GM12878 (cell line): ENCODE measurements around the gene STOML3. TPM values are rescaled to one million over a fixed set of nuclear protein-coding genes. Genes with fewer than 3 reads are reported as not detected.
A peak's percentile ranks its signal among the peaks of the same experiment; 100 is the strongest.

Source experiments
- ATAC-seq: fragments of 200-7000 bp; cut with Tn5 transposase; 3 replicates; pipeline ENCODE4 v1.9.1; 2020; ENCODE audit warnings: mild to moderate bottlenecking, moderate library complexity
- Bru-seq: library from RNA; stranded (reverse); fragments of 400-500 nt; gene quantifications from one replicate; lab custom pipeline; 2021; lab: Mats Ljungman, UMichigan
- BruChase-seq, 2 experiments: library from RNA; stranded (reverse); fragments of 400-500 nt; gene quantifications; one replicate each; lab custom pipeline; 2021; lab: Mats Ljungman, UMichigan
- BruUV-seq: library from RNA; stranded (reverse); fragments of 400-500 nt; replicated peaks from 2 replicates; lab custom pipeline; 2021; lab: Mats Ljungman, UMichigan
- CTCF ChIA-PET: fragments of 300-600 bp; sonication (Branson Sonifier 250); formaldehyde crosslinking; extraction: SDS; loops from one replicate; lab custom pipeline; 2021; ENCODE audit warnings: inconsistent platforms; lab: Yijun Ruan, JAX
- POLR2A ChIA-PET: fragments of 350-600 bp; formaldehyde crosslinking; extraction: SDS; loops from one replicate; lab custom pipeline; 2021; ENCODE audit warnings: inconsistent platforms; lab: Charles Lee
- RAD21 ChIA-PET: fragments of 300-600 bp; sonication (Branson Sonifier 250); formaldehyde crosslinking; loops from one replicate; lab custom pipeline; 2023; ENCODE audit warnings: antibody characterized with exemption; ENCODE audit not compliant: unreplicated experiment; lab: Charles Lee
- SMC1A ChIA-PET: fragments of 300-600 bp; sonication (Branson Sonifier 250); formaldehyde crosslinking; loops from one replicate; lab custom pipeline; 2023; ENCODE audit not compliant: unreplicated experiment, uncharacterized antibody; lab: Charles Lee
- DNase-seq: peaks from one replicate; pipeline ENCODE4 v3.0.0-alpha.2; 2011; ENCODE audit warnings: low read depth, low spot score
- FAIRE-seq: peaks from 3 replicates; lab custom pipeline; 2011; peaks lifted over from hg19 to GRCh38; lab: Jason Lieb, UNC
- H2AFZ ChIP-seq: 2 replicates; pipeline ENCODE4 v1.6.0; 2011; ENCODE audit warnings: low read depth, low read length, control low read depth; ENCODE audit not compliant: control insufficient read depth
- H3K27ac ChIP-seq: 2 replicates; pipeline ENCODE4 v1.5.1; 2011; ENCODE audit warnings: control low read depth; ENCODE audit not compliant: control insufficient read depth, insufficient read depth
- H3K27me3 ChIP-seq, 2 experiments: replicated peaks in 1 of 2; 2 replicates each; pipeline versions ENCODE4 v1.6.0 to v1.6.1; 2011; ENCODE audit warnings: low read length in 1 of 2; ENCODE audit not compliant: control insufficient read depth in 2 of 2, insufficient read depth in 2 of 2
- H3K36me3 ChIP-seq, 2 experiments: 2 replicates each; pipeline ENCODE4 v1.5.1; 2011; ENCODE audit warnings: low read length in 1 of 2; ENCODE audit not compliant: control insufficient read depth in 2 of 2, insufficient read depth in 2 of 2
- H3K4me1 ChIP-seq: 2 replicates; pipeline ENCODE4 v1.6.1; 2011; ENCODE audit warnings: mild to moderate bottlenecking, low read length, moderate library complexity, mixed read lengths; ENCODE audit not compliant: control insufficient read depth, insufficient read depth
- H3K4me2 ChIP-seq: 2 replicates; pipeline ENCODE4 v1.6.0; 2011; ENCODE audit warnings: control low read depth; ENCODE audit not compliant: control insufficient read depth, insufficient read depth
- H3K4me3 ChIP-seq: fragments of 200-600 bp; sonication (generic); 2 replicates; pipeline ENCODE4 v1.5.1; 2016
- H3K79me2 ChIP-seq: 2 replicates; pipeline ENCODE4 v1.6.0; 2011; ENCODE audit warnings: low read length; ENCODE audit not compliant: control insufficient read depth, insufficient read depth
- H3K9ac ChIP-seq: 2 replicates; pipeline ENCODE4 v1.8.0; 2011; ENCODE audit warnings: low read length, control low read depth, mixed read lengths; ENCODE audit not compliant: control insufficient read depth, insufficient read depth
- H3K9me3 ChIP-seq: replicated peaks from 3 replicates; pipeline ENCODE4 v1.5.1; 2011; ENCODE audit warnings: mild to moderate bottlenecking, low read length; ENCODE audit not compliant: control insufficient read depth, insufficient read depth
- H4K20me1 ChIP-seq: 2 replicates; pipeline ENCODE4 v1.6.0; 2011; ENCODE audit not compliant: control insufficient read depth, insufficient read depth
- BACH1 ChIP-seq: fragments of 450-650 bp; IDR thresholded peaks from 2 replicates; pipeline ENCODE4 v1.6.1; 2017; ENCODE audit warnings: mild to moderate bottlenecking, borderline replicate concordance
- CUX1 ChIP-seq: IDR thresholded peaks from 2 replicates; pipeline ENCODE4 v1.6.1; 2012; ENCODE audit warnings: improper control_type of control experiment, low read depth, low read length; ENCODE audit not compliant: insufficient replicate concordance
- MAX ChIP-seq: IDR thresholded peaks from 2 replicates; pipeline ENCODE4 v1.6.1; 2012; ENCODE audit warnings: low read depth, low read length, improper control_type of control experiment
- NFYA ChIP-seq: IDR thresholded peaks from 2 replicates; pipeline ENCODE4 v1.6.1; 2011; ENCODE audit warnings: low read depth, mild to moderate bottlenecking, low read length, improper control_type of control experiment, borderline replicate concordance
- RAD21 ChIP-seq: IDR thresholded peaks from 2 replicates; pipeline ENCODE4 v1.6.1; 2011; ENCODE audit warnings: mild to moderate bottlenecking, low read depth, low read length, moderate library complexity; ENCODE audit not compliant: insufficient read depth
- SMAD1 ChIP-seq: fragments of 450-650 bp; IDR thresholded peaks from 2 replicates; pipeline ENCODE4 v1.6.1; 2018; ENCODE audit warnings: mild to moderate bottlenecking, low read depth; ENCODE audit not compliant: partially characterized antibody
- in situ Hi-C: fragments of 300-500 bp; cut with MboI; formaldehyde crosslinking; loops from 9 replicates; pipeline ENCODE4 v1.14.3; 2018; ENCODE audit warnings: mixed read lengths
- intact Hi-C: fragments of 100-400 bp; cut with micrococcal nuclease; formaldehyde crosslinking; loops from one replicate; pipeline ENCODE4 v1.14.2; 2022; ENCODE audit not compliant: unreplicated experiment
- long read RNA-seq, 2 experiments: library from polyadenylated mRNA; unstranded; transcript quantifications; one replicate each; pipeline ENCODE4 v2.0.0, GENCODE V29; 2019 to 2020
- polyA minus RNA-seq, 3 experiments: library from RNA; depleted of rRNA, polyadenylated mRNA; stranded (reverse); fragments of >200 nt; gene quantifications; 2 replicates each; pipeline ENCODE4 v1.2.3, GENCODE V29; 2011
- polyA plus RNA-seq, 11 experiments: library from polyadenylated mRNA; depleted of rRNA in 4 of 11; unstranded in 6 of 11; stranded (reverse) in 5 of 11; fragments of >200 nt; fragmentation: Nextera tagmentation in 4 of 11; fragmentation: Illumina TruSeq in 1 of 11; extraction: Ambion mirVana in 4 of 11; extraction: Trizol in 1 of 11; gene quantifications; 1 replicate in 1 of 11; 2 replicates in 10 of 11; pipeline versions ENCODE4 v1.2.1 to v1.2.3, GENCODE V29; 2011 to 2016; ENCODE audit warnings: inconsistent platforms in 2 of 11, missing spikeins in 2 of 11, low read depth in 1 of 11
- total RNA-seq, 4 experiments: library from RNA; depleted of rRNA in 3 of 4; stranded (reverse); fragments of >200 nt in 3 of 4; fragmentation: Illumina TruSeq in 1 of 4; extraction: Trizol in 1 of 4; gene quantifications; 2 replicates each; pipeline versions ENCODE4 v1.2.1 to v1.2.3, GENCODE V29; 2013 to 2021

The STOML3 gene
- total RNA-seq (2013; cell fraction: nucleolus; rRNA removed): not detected in 2 replicates
- not detected in 2 replicates for total RNA-seq (2014; rRNA removed)
- total RNA-seq (2014; rRNA removed; fragmentation: Illumina TruSeq; extraction: Trizol): not detected in 2 replicates
- total RNA-seq (2021): not detected in 2 replicates
- not detected for polyA plus RNA-seq (2011; ENCODE audit: low read depth)
- not detected in 2 replicates for polyA plus RNA-seq (2011; rRNA removed)
- not detected in 2 replicates for polyA plus RNA-seq (2011; cell fraction: cytosol; rRNA removed)
- polyA plus RNA-seq (2011; cell fraction: nucleus; rRNA removed): not detected in 2 replicates
- polyA plus RNA-seq (2012): not detected in 2 replicates
- polyA plus RNA-seq (2014; fragmentation: Illumina TruSeq; extraction: Trizol): not detected in 2 replicates
- polyA plus RNA-seq (2014; fragmentation: Nextera tagmentation; extraction: Ambion mirVana): not detected
- polyA plus RNA-seq (2014; rRNA removed): not detected in 2 replicates
- not detected for polyA plus RNA-seq (2016; fragmentation: Nextera tagmentation; extraction: Ambion mirVana)
- not detected in 2 replicates for polyA minus RNA-seq (2011; rRNA and poly(A)+ RNA removed)
- polyA minus RNA-seq (2011; cell fraction: cytosol; rRNA and poly(A)+ RNA removed): not detected in 2 replicates
- polyA minus RNA-seq (2011; cell fraction: nucleus; rRNA and poly(A)+ RNA removed): not detected in 2 replicates
- Bru-seq, nascent RNA: not detected
- BruChase-seq, experiment 1, labeled RNA remaining after a 6-hour chase: not detected
- percentile 4 among the genes with signal in this experiment for BruChase-seq, experiment 2, labeled RNA remaining after a 2-hour chase
- long read RNA-seq, experiment 1: 0 reads
- long read RNA-seq, experiment 2: 0 reads

- no peak within 1 kb of the TSS for H3K4me3 ChIP-seq
- no TSS peak for BruUV-seq
- H3K79me2 ChIP-seq: no peaks in the 10 kb centered on the region
- no peaks in the 10 kb centered on the region for H3K4me1 ChIP-seq
- ChIA-PET RAD21 (no interaction called here), POLR2A (no interaction called here), CTCF (interaction anchor here (0.8 kb wide), 1 partner anchor 409 kb away, joined by 3 read pairs; no protein-coding TSS in a partner anchor), SMC1A (no interaction called here)
- H3K27me3 ChIP-seq: no peaks in the 10 kb centered on the region; a peak in 1 of 4 replicates
- H3K27ac ChIP-seq: no peak within 1 kb of the TSS
- H3K9me3 ChIP-seq: no peaks in the 10 kb centered on the region
- TF ChIP-seq NFYA (no peak), MAX (no peak), BACH1 (no peak), SMAD1 (no peak), CUX1 (no peak), RAD21 (no peak)
- ATAC-seq (no peak), FAIRE-seq (no peak), DNase-seq (no peak)
- intact Hi-C loops (no loop called here), in situ Hi-C loops (no loop called here)
- no peaks in the 10 kb centered on the region for H3K36me3 ChIP-seq
- H3K4me2 ChIP-seq: no peak within 1 kb of the TSS
- H2AFZ ChIP-seq: no peak within 1 kb of the TSS
- no peak within 1 kb of the TSS for H3K9ac ChIP-seq
- H4K20me1 ChIP-seq: no peaks in the 10 kb centered on the region
These were observed at the start of gene STOML3 for GRCh38 chr13:38990693-38991092. Gene STOML3, minus strand, starts transcription at chr13:38990831. Its CDS starts 110 bp downstream, at chr13:38990721.
